GM08714 (cell line): ENCODE data around the gene LIPT2.
"Not testable (repeated sequence)": the region's sequence is repeated elsewhere in the genome, so short reads cannot be mapped to it uniquely, and the experiment has no call there.

ENCODE experiments used
- H3K4me3 ChIP-seq: fragments of 200-500 bp; sonication (Bioruptor generic); 2 replicates; pipeline ENCODE4 v1.5.1; 2014; ENCODE audit warnings: mild to moderate bottlenecking, low read length, inconsistent platforms
- ZNF274 ChIP-seq: IDR thresholded peaks from 2 replicates; pipeline ENCODE4 v1.6.1; 2012; ENCODE audit warnings: mild to moderate bottlenecking, low read depth, low read length

Gene LIPT2

DNA sequence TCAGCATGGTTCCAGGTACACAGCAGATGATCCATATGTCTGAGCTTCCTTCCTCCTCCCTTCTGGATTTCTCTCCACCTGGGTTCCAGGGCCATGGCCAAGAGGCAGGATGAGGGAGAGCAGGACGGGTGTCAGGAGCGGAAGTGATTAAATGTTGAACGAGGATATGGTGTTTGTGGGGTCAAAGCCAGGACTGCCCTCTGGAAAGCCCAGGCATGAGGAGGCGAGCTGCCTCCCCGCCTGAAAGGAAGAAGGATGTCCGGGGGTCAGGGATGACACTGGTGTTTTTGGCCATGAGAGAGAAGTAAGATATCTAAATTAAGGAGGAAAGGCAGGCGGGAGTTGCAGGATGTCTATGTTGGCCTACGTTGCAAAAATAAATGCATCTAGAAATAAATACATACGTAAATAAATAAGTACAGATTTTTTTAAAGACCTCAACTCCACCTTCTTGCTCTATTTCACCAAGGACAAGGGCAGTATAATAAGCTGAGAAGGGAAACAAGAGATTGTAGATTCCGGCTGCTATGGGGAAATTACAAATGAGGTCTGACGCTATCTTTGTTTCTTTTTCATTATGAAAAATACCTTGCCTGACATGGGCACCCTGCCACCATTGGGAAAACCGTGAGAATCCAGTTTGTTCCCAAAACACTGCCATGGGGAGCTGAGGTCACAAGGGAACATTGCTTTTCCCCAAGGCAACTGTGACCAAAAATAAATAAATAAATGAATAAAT lies 27.6 kb upstream of the LIPT2 start:
- TF ChIP-seq ZNF274: no peak

DNA sequence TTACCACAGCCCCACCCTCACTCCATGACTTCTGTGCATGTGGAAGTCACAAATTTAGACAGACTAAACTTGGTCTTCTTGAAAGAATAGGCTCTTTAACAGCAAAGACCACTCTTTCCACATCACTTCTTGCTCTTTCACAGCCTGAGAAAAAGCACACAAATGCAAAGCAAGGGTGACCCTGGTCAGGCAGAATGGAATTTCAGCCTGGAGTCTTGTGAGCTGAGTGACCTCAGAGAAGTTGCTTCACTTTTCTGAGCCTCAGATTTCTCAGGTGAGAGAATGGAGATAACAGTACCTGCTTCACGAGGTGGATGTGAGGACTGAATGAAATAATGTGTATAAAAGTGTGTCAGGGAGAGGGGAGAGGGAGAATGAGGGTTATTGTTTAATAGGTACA lies 26.8 kb upstream of the LIPT2 start:
- no peak for TF ChIP-seq ZNF274
- no peak overlapping the region for H3K4me3 ChIP-seq

More for the DNA sequence above, 27.6 kb upstream of the LIPT2 start:
- no peak overlapping the region for H3K4me3 ChIP-seq

DNA sequence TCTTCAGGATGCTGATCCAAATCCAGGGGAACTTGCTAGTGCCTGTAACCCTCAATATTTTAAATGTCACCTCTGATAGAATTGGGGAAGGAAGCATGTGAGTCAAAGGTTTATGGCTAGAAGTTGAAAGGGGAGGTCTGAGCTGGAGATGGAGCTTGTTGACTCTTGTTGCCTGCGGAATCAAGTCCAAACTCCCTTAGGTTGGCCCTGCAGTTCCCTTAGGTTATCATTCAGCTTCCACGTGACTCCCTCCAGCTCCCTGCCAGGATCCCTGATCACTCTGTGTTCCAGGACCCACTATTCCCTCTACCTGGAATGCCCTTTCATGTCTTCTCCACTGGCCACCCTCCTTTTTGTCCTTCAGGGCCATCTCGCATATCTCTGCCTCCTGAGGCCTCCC lies 26.2 kb upstream of the LIPT2 start:
- no peak overlapping the region for H3K4me3 ChIP-seq
- no peak for TF ChIP-seq ZNF274

DNA sequence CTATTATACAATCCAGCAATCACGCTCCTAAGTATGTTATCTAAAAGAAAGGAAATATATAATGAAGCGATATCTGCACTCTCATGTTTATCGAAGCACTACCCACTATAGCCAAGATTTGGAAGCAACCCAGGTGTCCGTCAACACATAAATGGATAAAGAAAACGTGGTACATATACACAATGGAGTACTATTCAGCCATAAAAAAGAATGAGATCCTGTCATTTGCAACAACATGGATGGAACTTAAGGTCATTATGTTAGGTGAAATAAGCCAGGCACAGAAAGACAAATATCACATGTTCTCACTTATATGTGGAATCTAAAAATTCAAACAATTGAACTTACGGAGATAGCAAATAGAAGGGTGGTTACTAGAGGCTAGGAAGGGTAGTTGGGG lies 24.1 kb upstream of the LIPT2 start:
- H3K4me3 ChIP-seq: not testable (repeated sequence)

DNA sequence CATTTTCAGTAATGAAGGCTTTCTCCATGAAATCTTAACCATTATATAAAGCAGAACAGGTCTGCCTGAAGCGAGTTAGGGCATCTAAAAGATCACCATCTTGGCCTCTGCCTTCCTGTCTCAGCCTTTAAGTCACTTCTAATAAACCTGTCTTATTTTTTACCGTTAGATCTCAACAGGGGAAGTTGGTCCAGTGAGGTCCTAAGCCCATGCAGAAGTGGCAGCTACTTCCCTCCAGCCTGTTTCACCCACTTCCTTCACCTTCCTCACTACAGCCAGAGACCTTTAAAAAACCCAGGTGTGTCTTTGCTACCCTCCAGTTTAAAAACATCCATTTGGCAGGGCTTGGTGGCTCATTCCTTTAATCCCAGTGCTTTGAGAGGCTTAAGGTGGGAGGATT lies 14.1 kb upstream of the LIPT2 start:
- TF ChIP-seq ZNF274: no peak
- H3K4me3 ChIP-seq: no peak overlapping the region

DNA sequence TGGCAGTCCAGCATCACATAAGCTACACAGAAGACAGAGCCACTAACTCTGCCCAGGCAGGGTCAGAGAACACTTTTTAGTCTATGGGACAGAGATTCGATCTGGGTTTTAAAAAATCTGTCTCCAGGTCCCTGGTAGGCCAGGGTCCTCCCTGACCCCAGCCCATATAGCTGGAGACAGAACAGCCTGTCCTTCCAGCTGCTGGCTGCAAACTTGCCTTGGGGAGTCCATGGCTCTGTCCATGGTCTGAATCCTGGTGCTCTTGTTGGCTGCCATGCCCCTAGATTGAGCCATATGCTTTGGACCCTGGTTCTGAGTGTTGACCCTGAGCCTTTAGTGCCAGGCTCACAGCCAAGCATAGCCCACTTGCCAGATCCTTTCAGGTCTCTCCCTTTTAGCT lies 13.3 kb upstream of the LIPT2 start:
- no peak overlapping the region for H3K4me3 ChIP-seq
- TF ChIP-seq ZNF274: no peak

DNA sequence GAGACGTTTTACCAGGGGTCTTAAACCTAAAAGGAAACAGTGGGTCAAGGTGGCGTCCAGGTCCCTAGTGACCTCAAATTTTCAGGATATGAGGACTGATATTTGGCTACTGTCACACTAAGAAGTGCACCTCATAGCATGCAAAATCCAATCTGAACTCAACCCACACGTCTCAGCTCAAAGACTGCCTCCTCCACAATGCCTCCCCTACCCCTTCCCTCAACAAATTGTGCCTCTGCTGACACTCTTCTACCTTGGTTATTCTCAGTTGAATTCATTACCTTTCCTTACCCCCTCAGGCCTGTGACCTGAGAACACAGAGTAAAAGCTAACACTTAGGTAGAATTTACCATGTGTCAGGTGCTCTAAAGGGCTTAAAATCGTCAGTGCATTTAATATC lies 12.4 kb upstream of the LIPT2 start:
- no peak overlapping the region for H3K4me3 ChIP-seq
- no peak for TF ChIP-seq ZNF274

DNA sequence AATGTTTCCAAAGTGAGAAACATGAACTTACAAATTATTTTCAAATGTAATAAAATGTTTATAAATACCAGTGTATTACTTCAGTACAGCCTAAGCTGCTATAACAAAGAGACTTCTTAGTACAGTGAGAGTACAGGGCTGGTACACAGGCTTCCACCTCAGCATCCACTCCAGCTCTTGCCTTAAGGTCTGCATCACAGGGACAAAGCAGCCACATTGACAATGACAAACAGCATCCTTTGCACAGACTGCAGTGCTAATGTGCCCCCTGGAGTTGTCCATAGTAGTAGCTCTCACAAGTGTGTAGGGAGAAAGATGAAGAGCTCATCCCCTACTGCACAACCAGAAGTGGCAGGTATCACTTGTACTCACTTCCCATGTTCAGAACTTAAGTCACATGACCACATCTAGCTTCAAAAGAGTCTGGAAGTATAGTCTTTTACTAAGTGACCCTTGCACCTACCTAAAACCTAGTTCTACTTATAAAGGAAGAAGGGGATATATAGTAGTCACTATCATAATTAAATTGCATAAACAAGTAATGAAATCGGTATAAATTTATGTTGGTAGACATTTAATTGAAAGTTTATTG lies 10.7 kb upstream of the LIPT2 start:
- TF ChIP-seq ZNF274: no peak
- no peak overlapping the region for H3K4me3 ChIP-seq

DNA sequence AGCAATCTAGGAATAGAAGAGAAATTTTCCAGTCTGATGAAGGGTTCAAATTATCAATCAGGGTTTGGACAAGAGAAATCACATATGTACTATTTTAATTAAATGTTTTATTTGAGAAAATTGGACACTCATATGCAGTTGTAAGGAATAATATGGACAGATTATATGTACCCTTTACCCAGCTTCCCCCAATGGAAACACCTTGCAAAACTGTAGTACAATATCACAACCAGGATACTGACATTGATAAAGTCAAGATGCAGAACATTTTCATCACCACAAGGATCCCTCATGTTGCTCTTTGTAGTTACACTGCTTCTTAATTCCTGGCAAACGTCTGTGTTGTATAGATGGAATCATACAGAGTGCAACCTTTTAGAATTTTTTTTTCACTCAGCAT lies 1.4 kb upstream of the LIPT2 start:
- no peak for TF ChIP-seq ZNF274
- no peak overlapping the region for H3K4me3 ChIP-seq

DNA sequence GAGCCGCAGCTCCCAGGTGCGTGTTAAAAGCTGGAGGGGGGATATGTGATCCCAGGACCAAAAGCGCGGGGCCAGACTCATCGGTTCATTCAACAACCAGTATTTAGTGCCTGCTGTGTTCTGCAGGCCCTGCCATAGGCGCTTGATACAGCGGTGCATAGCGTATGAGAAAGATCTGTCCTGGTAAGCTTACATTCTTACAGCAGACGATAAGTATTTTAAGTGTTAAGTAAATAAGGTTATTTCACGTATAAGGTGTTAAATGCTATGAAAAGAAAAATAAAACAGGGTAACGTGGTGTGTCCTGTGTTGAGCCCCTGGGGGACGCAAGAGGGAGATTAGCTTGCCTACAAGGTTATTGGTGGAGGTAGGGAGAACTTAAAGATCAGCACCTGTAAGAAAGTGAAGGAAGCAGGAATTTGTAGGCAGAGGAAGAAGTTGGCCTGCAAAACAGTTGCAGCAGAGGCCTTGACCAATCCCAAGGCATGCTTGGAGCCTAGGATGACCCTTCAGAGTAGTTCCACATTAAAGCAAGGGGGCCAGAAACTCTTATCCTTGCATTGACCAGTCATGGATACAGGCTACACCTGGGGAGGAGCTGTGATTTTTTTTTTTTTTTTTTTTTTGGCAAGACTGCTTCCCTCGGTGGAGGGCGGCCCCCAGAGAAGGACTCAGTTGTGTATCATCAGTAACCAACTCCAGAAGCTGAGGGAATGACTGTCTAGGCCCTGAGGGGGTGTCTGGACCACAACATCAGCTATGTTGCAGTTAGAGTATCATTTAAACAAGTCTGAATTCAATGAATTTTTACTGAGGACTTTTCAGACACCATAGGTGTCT lies 487 bp upstream of the LIPT2 start:
- TF ChIP-seq ZNF274: no peak
- peak overlapping the region; percentile 80 for H3K4me3 ChIP-seq

DNA sequence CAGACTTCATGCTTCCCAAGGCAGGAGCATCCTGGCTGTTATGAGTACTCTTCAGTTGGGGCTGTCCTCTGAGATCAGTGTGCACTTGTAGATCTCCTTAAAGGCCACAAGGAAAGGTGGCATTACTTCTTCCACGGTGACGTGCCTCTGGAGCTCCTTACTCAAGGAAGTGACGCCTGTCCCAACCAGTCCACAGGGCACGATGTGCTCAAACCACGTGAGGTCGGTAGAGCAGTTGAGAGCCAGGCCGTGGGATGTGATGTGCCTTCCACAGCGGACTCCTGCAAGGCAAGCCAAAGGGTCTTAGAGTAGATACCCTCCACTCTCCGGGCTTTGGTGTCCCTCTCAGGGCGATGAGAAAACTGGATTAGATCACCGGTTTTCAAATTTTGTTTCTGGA lies 1.4 kb downstream of the LIPT2 start:
- TF ChIP-seq ZNF274: no peak
- no peak overlapping the region; the same call in 1 of the 2 replicates for H3K4me3 ChIP-seq

DNA sequence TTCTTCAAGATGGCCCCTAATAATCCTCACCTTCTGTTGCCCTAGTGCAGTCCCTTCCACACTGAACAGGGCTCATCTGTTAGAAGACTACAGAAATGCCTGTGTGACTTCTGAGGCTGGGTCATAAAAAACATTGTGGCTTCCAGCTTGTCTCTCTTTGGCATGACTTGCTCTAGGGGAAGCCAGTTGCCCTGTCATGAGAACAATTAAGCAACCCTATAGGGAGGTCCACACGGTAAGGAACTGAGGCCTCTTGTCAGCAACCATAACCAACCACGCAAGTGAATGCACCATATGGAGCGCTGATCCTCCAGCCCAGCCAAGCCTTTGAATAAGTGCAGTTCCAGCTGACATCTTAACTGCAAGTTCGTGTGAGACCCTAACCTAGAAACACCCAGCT lies 2.6 kb downstream of the LIPT2 start:
- no peak overlapping the region for H3K4me3 ChIP-seq
- no peak for TF ChIP-seq ZNF274

DNA sequence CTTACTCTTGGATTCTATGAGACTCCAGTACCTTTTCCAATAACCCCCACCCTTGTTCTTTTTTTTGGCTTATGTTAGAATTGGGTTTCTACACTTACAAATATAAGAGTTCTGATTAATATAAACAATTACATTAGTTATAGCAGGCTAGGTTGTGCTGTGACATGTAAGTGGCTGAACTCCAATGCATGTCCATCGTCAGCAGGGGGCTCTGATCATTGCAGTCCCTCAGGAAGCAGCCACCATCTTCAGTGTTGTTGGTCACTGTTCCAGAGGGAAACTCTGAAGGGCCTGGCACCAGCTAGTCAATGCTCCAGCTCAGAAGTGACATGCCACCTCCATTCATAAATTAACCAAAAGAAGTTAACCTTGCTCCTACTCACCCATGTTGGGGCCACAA lies 5.6 kb downstream of the LIPT2 start:
- H3K4me3 ChIP-seq: no peak overlapping the region
- no peak for TF ChIP-seq ZNF274

DNA sequence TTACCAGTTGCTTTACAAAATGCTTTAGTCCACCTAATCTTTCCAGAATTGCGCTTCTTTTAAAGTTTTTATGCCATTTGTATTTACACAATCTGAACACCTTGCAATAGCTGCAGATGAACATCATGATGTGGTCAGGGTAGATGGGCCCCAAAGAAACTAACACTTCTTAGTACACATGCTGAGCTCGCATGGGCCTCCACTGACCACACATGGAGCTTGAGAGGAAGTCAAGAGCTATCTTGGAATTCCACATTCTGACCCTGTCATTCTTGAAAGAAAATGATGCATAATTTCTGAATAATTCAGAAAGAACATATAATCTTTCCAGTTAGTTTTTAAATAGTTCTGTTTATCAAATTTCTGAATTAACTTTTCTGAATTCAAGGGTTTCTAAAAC lies 7.7 kb downstream of the LIPT2 start:
- TF ChIP-seq ZNF274: no peak
- no peak overlapping the region for H3K4me3 ChIP-seq
